ENCODE data around the gene PRH2. TPM values are rescaled to one million over a fixed set of nuclear protein-coding genes. Genes with fewer than 3 reads are reported as not detected.

PRH2 gene
- total RNA-seq, 1 experiment from 2014 or later: not detected

DNA sequence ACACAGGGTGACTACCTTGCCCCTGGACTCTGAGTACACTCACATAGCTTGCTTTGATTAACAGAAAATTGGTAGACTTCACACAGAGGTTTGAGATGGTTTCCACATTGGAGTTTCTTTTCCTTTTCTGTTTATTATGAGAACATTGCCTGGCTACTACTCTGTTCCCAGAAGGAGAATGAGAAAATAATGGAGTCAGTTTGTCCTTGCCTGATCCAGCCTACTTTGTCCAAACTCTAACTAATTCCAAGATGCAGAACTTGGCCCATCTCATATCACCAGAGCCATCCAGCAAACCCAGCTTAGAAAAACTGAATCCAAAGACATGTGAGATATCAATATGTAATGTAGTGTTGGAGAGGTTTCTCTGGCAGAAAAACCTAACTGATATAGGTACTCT is 37.3 kb downstream of the PRH2 start:
- H3K9ac ChIP-seq (ENCODE audit: low read length): no peak overlapping the region

GRCh38 chr12:10967409-10967808 is 38.4 kb downstream of the PRH2 start:
- POLR2A ChIA-PET: no interaction called here
- Histone ChIP-seq H2AFZ (ENCODE audit: low read depth, low read length, poor library complexity, severe bottlenecking) (no peak overlapping the region), H3K4me1 (ENCODE audit: control insufficient read depth in 1 of 2, insufficient read depth in 2 of 2, low read length in 2 of 2) (no peaks in the 10 kb centered on the region), H3K4me3 (replicated peaks in 1 of 2; ENCODE audit: low read depth in 1 of 2, low read length in 2 of 2) (no peak overlapping the region), H3K36me3 (ENCODE audit: control insufficient read depth in 1 of 2, insufficient read depth in 2 of 2, low read length in 2 of 2) (no peaks in the 10 kb centered on the region), H3K4me2 (ENCODE audit: low read length) (no peak overlapping the region), H3K9me3 (ENCODE audit: control insufficient read depth in 1 of 2, insufficient read depth in 1 of 2, low read depth in 1 of 2, low read length in 2 of 2) (no peaks in the 10 kb centered on the region), H3K27ac (ENCODE audit: low read depth, low read length) (no peak overlapping the region), H3K9ac (ENCODE audit: low read length) (no peak overlapping the region), H3K9me2 (ENCODE audit: insufficient read depth) (no peaks in the 10 kb centered on the region; the same call in 1 of the 2 replicates), H3K27me3 (ENCODE audit: insufficient read depth, low read length) (no peaks in the 10 kb centered on the region), H4K20me1 (ENCODE audit: insufficient read depth) (0 out of 2 replicates have a peak, but pooled peaks cover 4% of the 10 kb centered on the region), H3K79me2 (ENCODE audit: insufficient read depth, low read length) (no peaks in the 10 kb centered on the region)
- RAD21 ChIA-PET (ENCODE audit: low non-redundant PET in 1 of 2, low total read pairs in 2 of 2, uncharacterized antibody in 2 of 2, unreplicated experiment in 2 of 2): no interaction called here
- intact Hi-C loops (cut with micrococcal nuclease): no loop called here
- CTCF ChIA-PET: no interaction called here
- no TSS peak for BruUV-seq (replicated peaks)
- ATAC-seq (no peak), DNase-seq (ENCODE audit: low read depth, low spot score) (no peak)
- TF ChIP-seq SIN3A (IDR thresholded peaks at IDR 0.05; ENCODE audit: low read depth) (no peak), ZFX (IDR thresholded peaks at IDR 0.05) (no peak), EZH2 (IDR thresholded peaks at IDR 0.05) (no peak), SRF (IDR thresholded peaks at IDR 0.05; ENCODE audit: low read depth) (no peak), EGR1 (IDR thresholded peaks at IDR 0.05; ENCODE audit: low read depth) (no peak), JUND (IDR thresholded peaks at IDR 0.05) (no peak), ELF1 (IDR thresholded peaks at IDR 0.05; ENCODE audit: borderline replicate concordance, low read depth) (no peak), CEBPB (IDR thresholded peaks at IDR 0.05; ENCODE audit: low read depth) (no peak), CBX3 (IDR thresholded peaks at IDR 0.05; ENCODE audit: low read depth) (no peak), YY1 (IDR thresholded peaks at IDR 0.05; ENCODE audit: extremely low read depth, insufficient replicate concordance, low read depth, low read length) (no peak)
- TF ChIP-seq, protein P1, sequence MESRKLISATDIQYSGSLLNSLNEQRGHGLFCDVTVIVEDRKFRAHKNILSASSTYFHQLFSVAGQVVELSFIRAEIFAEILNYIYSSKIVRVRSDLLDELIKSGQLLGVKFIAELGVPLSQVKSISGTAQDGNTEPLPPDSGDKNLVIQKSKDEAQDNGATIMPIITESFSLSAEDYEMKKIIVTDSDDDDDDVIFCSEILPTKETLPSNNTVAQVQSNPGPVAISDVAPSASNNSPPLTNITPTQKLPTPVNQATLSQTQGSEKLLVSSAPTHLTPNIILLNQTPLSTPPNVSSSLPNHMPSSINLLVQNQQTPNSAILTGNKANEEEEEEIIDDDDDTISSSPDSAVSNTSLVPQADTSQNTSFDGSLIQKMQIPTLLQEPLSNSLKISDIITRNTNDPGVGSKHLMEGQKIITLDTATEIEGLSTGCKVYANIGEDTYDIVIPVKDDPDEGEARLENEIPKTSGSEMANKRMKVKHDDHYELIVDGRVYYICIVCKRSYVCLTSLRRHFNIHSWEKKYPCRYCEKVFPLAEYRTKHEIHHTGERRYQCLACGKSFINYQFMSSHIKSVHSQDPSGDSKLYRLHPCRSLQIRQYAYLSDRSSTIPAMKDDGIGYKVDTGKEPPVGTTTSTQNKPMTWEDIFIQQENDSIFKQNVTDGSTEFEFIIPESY (IDR thresholded peaks at IDR 0.05; ENCODE audit: extremely low read depth, insufficient replicate concordance, low read length): no peak

More for the DNA sequence above, 37.3 kb downstream of the PRH2 start:
- BruUV-seq (replicated peaks): no TSS peak
- H4K20me1 ChIP-seq (ENCODE audit: insufficient read depth): 0 out of 2 replicates have a peak, but pooled peaks cover 4% of the 10 kb centered on the region
- no peaks in the 10 kb centered on the region for H3K27me3 ChIP-seq (ENCODE audit: insufficient read depth, low read length)
- intact Hi-C loops (cut with micrococcal nuclease): no loop called here
- POLR2A ChIA-PET: no interaction called here
- no peaks in the 10 kb centered on the region; the same call in 1 of the 2 replicates for H3K9me2 ChIP-seq (ENCODE audit: insufficient read depth)
- H2AFZ ChIP-seq (ENCODE audit: low read depth, low read length, poor library complexity, severe bottlenecking): no peak overlapping the region
- TF ChIP-seq SIN3A (IDR thresholded peaks at IDR 0.05; ENCODE audit: low read depth) (no peak), RAD21 (IDR thresholded peaks at IDR 0.05; ENCODE audit: low read depth) (no peak), YY1 (IDR thresholded peaks at IDR 0.05; ENCODE audit: extremely low read depth, insufficient replicate concordance, low read depth, low read length) (no peak), JUND (IDR thresholded peaks at IDR 0.05) (no peak), ZNF274 (IDR thresholded peaks at IDR 0.05; ENCODE audit: low read depth, low read length) (no peak), SP1 (IDR thresholded peaks at IDR 0.05; ENCODE audit: low read depth) (no peak), EZH2phosphoT487 (IDR thresholded peaks at IDR 0.05; ENCODE audit: borderline replicate concordance) (no peak), TCF7L2 (IDR thresholded peaks at IDR 0.05; ENCODE audit: borderline replicate concordance, extremely low read depth, insufficient read depth, insufficient read length) (no peak)
- TF ChIP-seq, protein P1 (IDR thresholded peaks at IDR 0.05; ENCODE audit: extremely low read depth, insufficient replicate concordance, low read length): no peak
- no peaks in the 10 kb centered on the region for H3K4me1 ChIP-seq (ENCODE audit: control insufficient read depth in 1 of 2, insufficient read depth in 2 of 2, low read length in 2 of 2)
- H3K36me3 ChIP-seq (ENCODE audit: control insufficient read depth in 1 of 2, insufficient read depth in 2 of 2, low read length in 2 of 2): no peaks in the 10 kb centered on the region
- CTCF ChIA-PET: no interaction called here
- H3K4me3 ChIP-seq (replicated peaks in 1 of 2; ENCODE audit: low read depth in 1 of 2, low read length in 2 of 2): no peak overlapping the region
- H3K9me3 ChIP-seq (ENCODE audit: control insufficient read depth in 1 of 2, insufficient read depth in 1 of 2, low read depth in 1 of 2, low read length in 2 of 2): no peaks in the 10 kb centered on the region
- no peak for ATAC-seq
- no peak overlapping the region for H3K27ac ChIP-seq (ENCODE audit: low read depth, low read length)
- RAD21 ChIA-PET (ENCODE audit: low non-redundant PET in 1 of 2, low total read pairs in 2 of 2, uncharacterized antibody in 2 of 2, unreplicated experiment in 2 of 2): no interaction called here
- no peaks in the 10 kb centered on the region for H3K79me2 ChIP-seq (ENCODE audit: insufficient read depth, low read length)
- H3K4me2 ChIP-seq (ENCODE audit: low read length): no peak overlapping the region
- no peak for DNase-seq (ENCODE audit: low read depth, low spot score)
